DMS153 treated with DMSO at 0.1 percent for 48 hours (cell line): ENCODE results near the gene GSC2.
"Not testable (repeated sequence)": the region's sequence is repeated elsewhere in the genome, so short reads cannot be mapped to it uniquely, and the experiment has no call there.

Experiments used
- DNase-seq: peaks from one replicate; lab custom pipeline; 2025; ENCODE audit not compliant: unreplicated experiment; lab: John Stamatoyannopoulos, UW

Gene GSC2

GRCh38 chr22:19156109-19156508, 6.0 kb upstream of the GSC2 start:
- DNase-seq: not testable (repeated sequence)

- DNase-seq: no peak
Measured at GRCh38 chr22:19152942-19153883, 3.1 kb upstream of the GSC2 start.

GRCh38 chr22:19151329-19152191, 1.5 kb upstream of the GSC2 start:
- no peak for DNase-seq

- DNase-seq: no peak
Measured at GRCh38 chr22:19150482-19151328, 613 bp upstream of the GSC2 start.

GRCh38 chr22:19149047-19149883, 827 bp downstream of the GSC2 start:
- no peak for DNase-seq

GRCh38 chr22:19148417-19149046, 1.6 kb downstream of the GSC2 start:
- no peak for DNase-seq

- no peak for DNase-seq
Measured at GRCh38 chr22:19147195-19147780, 2.8 kb downstream of the GSC2 start.

- no peak for DNase-seq
Measured at GRCh38 chr22:19146215-19146968, 3.7 kb downstream of the GSC2 start.

- no peak for DNase-seq
Measured at GRCh38 chr22:19143967-19144400, 6.1 kb downstream of the GSC2 start.

- no peak for DNase-seq
Measured at GRCh38 chr22:19143212-19143611, 6.9 kb downstream of the GSC2 start.

- DNase-seq: no peak
Measured at GRCh38 chr22:19142394-19142793, 7.7 kb downstream of the GSC2 start.

- DNase-seq: no peak
Measured at GRCh38 chr22:19139974-19140373, 10.1 kb downstream of the GSC2 start.

- no peak for DNase-seq
Measured at GRCh38 chr22:19139001-19139356, 11.1 kb downstream of the GSC2 start.

- no peak for DNase-seq
Measured at GRCh38 chr22:19138217-19139000, 11.7 kb downstream of the GSC2 start.

GRCh38 chr22:19137384-19138216, 12.5 kb downstream of the GSC2 start:
- DNase-seq: no peak

- no peak for DNase-seq
Measured at GRCh38 chr22:19136915-19137314, 13.2 kb downstream of the GSC2 start.

- DNase-seq: no peak
Measured at GRCh38 chr22:19134874-19135273, 15.2 kb downstream of the GSC2 start.
